Astrocyte of the spinal cord (primary cell): ENCODE data around the gene CPLANE1.

ENCODE experiments used
- DNase-seq: peaks from one replicate; pipeline ENCODE4 v3.0.0; 2011; ENCODE audit warnings: low read depth, low spot score
- H3K4me3 ChIP-seq: 2 replicates; pipeline ENCODE4 v1.5.1; 2011; ENCODE audit warnings: low read depth, mild to moderate bottlenecking, low read length, moderate library complexity
- CTCF ChIP-seq: IDR thresholded peaks from 2 replicates; pipeline ENCODE4 v1.5.1; 2012; ENCODE audit warnings: low read depth, mild to moderate bottlenecking, low read length, inconsistent platforms
- in situ Hi-C: cut with HindIII; loops from 2 replicates; pipeline ENCODE4 v1.10.0; 2017; ENCODE audit warnings: low sequenced_read_pairs

The CPLANE1 gene

GRCh38 chr5:37075399-37075950, 173.7 kb downstream of the CPLANE1 start:
- in situ Hi-C loops: no loop called here
- DNase-seq: no peak
- TF ChIP-seq CTCF: no peak

GRCh38 chr5:37071901-37072581, 177.1 kb downstream of the CPLANE1 start:
- no peak overlapping the region for H3K4me3 ChIP-seq
- TF ChIP-seq CTCF: no peak
- peak; percentile 84 for DNase-seq
- in situ Hi-C loops: no loop called here

More at GRCh38 chr5:37075399-37075950, 173.7 kb downstream of the CPLANE1 start:
- H3K4me3 ChIP-seq: no peak overlapping the region

GRCh38 chr5:37071487-37071886, 177.7 kb downstream of the CPLANE1 start:
- no peak for TF ChIP-seq CTCF
- no peak overlapping the region for H3K4me3 ChIP-seq
- in situ Hi-C loops: no loop called here
- no peak for DNase-seq

GRCh38 chr5:37064442-37064841, 184.7 kb downstream of the CPLANE1 start:
- DNase-seq: no peak
- no peak overlapping the region for H3K4me3 ChIP-seq
- TF ChIP-seq CTCF: no peak
- in situ Hi-C loops: no loop called here

- no peak for TF ChIP-seq CTCF
- no peak for DNase-seq
- no peak overlapping the region for H3K4me3 ChIP-seq
- in situ Hi-C loops: no loop called here
These were observed 185.4 kb downstream of the CPLANE1 start for GRCh38 chr5:37063739-37064138.

GRCh38 chr5:37060030-37060429, 189.1 kb downstream of the CPLANE1 start:
- no peak overlapping the region for H3K4me3 ChIP-seq
- no peak for TF ChIP-seq CTCF
- no peak for DNase-seq
- in situ Hi-C loops: no loop called here
